Ammon's horn (tissue), 1 donor: ENCODE data around the gene YAP1.
A peak's percentile ranks its signal among the peaks of the same experiment; 100 is the strongest.
"Not testable (repeated sequence)": the region's sequence is repeated elsewhere in the genome, so short reads cannot be mapped to it uniquely, and the experiment has no call there.

Source experiments
- DNase-seq: peaks from one replicate; pipeline ENCODE4 v3.0.0-alpha.2; 2016; ENCODE audit warnings: low spot score

YAP1 gene

GRCh38 chr11:102241026-102241425, 130.8 kb downstream of the YAP1 start:
- no peak for DNase-seq

- no peak for DNase-seq
These were observed 133.2 kb downstream of the YAP1 start for GRCh38 chr11:102243399-102243884.

GRCh38 chr11:102244681-102245409, 134.6 kb downstream of the YAP1 start:
- DNase-seq, result no peak

- no peak for DNase-seq
These were observed 141.2 kb downstream of the YAP1 start for GRCh38 chr11:102251423-102251822.

GRCh38 chr11:102252339-102252891, 142.2 kb downstream of the YAP1 start:
- no peak for DNase-seq

GRCh38 chr11:102253020-102253715, 142.9 kb downstream of the YAP1 start:
- DNase-seq, result no peak

GRCh38 chr11:102254047-102254446, 143.8 kb downstream of the YAP1 start:
- no peak for DNase-seq

GRCh38 chr11:102256251-102256650, 146.0 kb downstream of the YAP1 start:
- DNase-seq, result no peak

- no peak for DNase-seq
These were observed 150.0 kb downstream of the YAP1 start for GRCh38 chr11:102260241-102260640.

- DNase-seq, result no peak
These were observed 153.2 kb downstream of the YAP1 start for GRCh38 chr11:102263379-102264003.

- DNase-seq, result not testable (repeated sequence)
These were observed 154.5 kb downstream of the YAP1 start for GRCh38 chr11:102264704-102265103.

GRCh38 chr11:102266099-102266498, 155.9 kb downstream of the YAP1 start:
- no peak for DNase-seq

GRCh38 chr11:102267609-102268008, 157.4 kb downstream of the YAP1 start:
- DNase-seq, result no peak

- DNase-seq, result peak; percentile 43
These were observed 158.1 kb downstream of the YAP1 start for GRCh38 chr11:102268083-102268984.

- no peak for DNase-seq
These were observed 158.8 kb downstream of the YAP1 start for GRCh38 chr11:102268985-102269470.

GRCh38 chr11:102269927-102270326, 159.7 kb downstream of the YAP1 start:
- DNase-seq, result no peak

- no peak for DNase-seq
These were observed 162.0 kb downstream of the YAP1 start for GRCh38 chr11:102272047-102272824.

GRCh38 chr11:102274628-102275027, 164.4 kb downstream of the YAP1 start:
- no peak for DNase-seq

- peak; percentile 38 for DNase-seq
These were observed 166.1 kb downstream of the YAP1 start for GRCh38 chr11:102276362-102276761.

- no peak for DNase-seq
These were observed 166.5 kb downstream of the YAP1 start for GRCh38 chr11:102276783-102277182.
